ENCODE measurements around the gene SLC34A1. TPM values are rescaled to one million over a fixed set of nuclear protein-coding genes. Genes with fewer than 3 reads are reported as not detected.

SLC34A1 gene
- total and polyA plus RNA-seq, 2 of the 13 experiments (the other 11 are each of a cell fraction or from before 2014, with no cell fraction given) = 0.03 to 0.20 TPM

DNA sequence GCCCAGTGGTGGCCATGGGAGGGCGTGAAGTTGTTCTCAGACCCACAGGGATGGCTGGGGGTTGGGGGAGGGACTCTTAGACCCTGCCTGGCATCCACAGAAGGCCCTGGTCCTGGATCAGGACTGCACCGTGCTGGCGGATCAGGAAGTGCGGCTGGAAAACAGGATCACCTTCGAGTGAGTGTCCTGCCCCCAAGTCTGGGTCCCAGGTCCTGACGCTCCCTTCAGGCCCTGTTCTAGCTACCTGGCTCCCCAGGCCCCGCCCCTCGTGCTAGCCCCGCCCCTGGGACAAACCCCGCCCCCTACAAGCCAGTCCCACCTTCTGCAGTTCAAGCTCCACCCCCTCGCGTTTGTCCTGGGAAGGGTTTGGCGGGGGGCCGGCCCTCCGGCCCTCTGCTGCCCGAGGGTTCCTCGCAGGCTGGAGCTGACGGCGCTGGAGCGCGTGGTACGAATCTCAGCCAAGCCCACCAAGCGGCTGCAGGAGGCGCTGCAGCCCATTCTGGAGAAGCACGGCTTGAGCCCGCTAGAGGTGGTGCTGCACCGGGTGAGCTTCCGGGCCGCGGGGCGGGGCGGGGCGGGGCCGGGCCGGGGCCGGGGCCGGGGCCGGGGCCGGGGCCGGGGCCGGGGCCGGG lies 13.6 kb upstream of the SLC34A1 start (continued):
- TF ChIP-seq HMG20A (CRISPR knock-in tag; IDR thresholded peaks at IDR 0.05; ENCODE audit: borderline replicate concordance) (no peak), ZNF720 (CRISPR knock-in tag; IDR thresholded peaks at IDR 0.05) (no peak), ZNF343 (CRISPR knock-in tag; IDR thresholded peaks at IDR 0.05) (no peak), ZNF576 (CRISPR knock-in tag; IDR thresholded peaks at IDR 0.05) (no peak), ZNF44 (CRISPR knock-in tag; IDR thresholded peaks at IDR 0.05) (no peak), SPEN (CRISPR knock-in tag; IDR thresholded peaks at IDR 0.05; ENCODE audit: low read depth) (0 out of 2 replicates have a peak, but pooled peaks have one; percentile 16), FOSL1 (CRISPR knock-in tag; IDR thresholded peaks at IDR 0.05; ENCODE audit: borderline replicate concordance) (no peak), ZNF431 (CRISPR knock-in tag; IDR thresholded peaks at IDR 0.05; ENCODE audit: borderline replicate concordance, low read depth) (no peak), NR1H2 (CRISPR knock-in tag; IDR thresholded peaks at IDR 0.05; ENCODE audit: borderline replicate concordance, low read depth) (no peak), SNRNP70 (IDR thresholded peaks at IDR 0.05; ENCODE audit: low read depth, low read length) (no peak), ZNF691 (CRISPR knock-in tag; IDR thresholded peaks at IDR 0.05; ENCODE audit: borderline replicate concordance, low read depth) (peak; percentile 74; the same call in 1 of the 2 replicates), MNT (IDR thresholded peaks at IDR 0.05) (no peak), ASH2L (IDR thresholded peaks at IDR 0.05; ENCODE audit: insufficient read length, low read depth, low read length) (no peak), ZNF563 (CRISPR knock-in tag; IDR thresholded peaks at IDR 0.05) (peak; percentile 58; the same call in 1 of the 2 replicates), PPARG (CRISPR knock-in tag; conservative IDR thresholded peaks at IDR 0.05) (peak; percentile 38; the same call in 1 of the 2 replicates), RAD51 (IDR thresholded peaks at IDR 0.05; ENCODE audit: borderline replicate concordance) (no peak), PCBP1 (IDR thresholded peaks at IDR 0.05; ENCODE audit: borderline replicate concordance, low read depth, low read length) (no peak)
- TF ChIP-seq, protein P1, sequence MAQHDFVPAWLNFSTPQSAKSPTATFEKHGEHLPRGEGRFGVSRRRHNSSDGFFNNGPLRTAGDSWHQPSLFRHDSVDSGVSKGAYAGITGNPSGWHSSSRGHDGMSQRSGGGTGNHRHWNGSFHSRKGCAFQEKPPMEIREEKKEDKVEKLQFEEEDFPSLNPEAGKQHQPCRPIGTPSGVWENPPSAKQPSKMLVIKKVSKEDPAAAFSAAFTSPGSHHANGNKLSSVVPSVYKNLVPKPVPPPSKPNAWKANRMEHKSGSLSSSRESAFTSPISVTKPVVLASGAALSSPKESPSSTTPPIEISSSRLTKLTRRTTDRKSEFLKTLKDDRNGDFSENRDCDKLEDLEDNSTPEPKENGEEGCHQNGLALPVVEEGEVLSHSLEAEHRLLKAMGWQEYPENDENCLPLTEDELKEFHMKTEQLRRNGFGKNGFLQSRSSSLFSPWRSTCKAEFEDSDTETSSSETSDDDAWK (CRISPR knock-in tag; IDR thresholded peaks at IDR 0.05) = no peak
- TF ChIP-seq, protein P2, sequence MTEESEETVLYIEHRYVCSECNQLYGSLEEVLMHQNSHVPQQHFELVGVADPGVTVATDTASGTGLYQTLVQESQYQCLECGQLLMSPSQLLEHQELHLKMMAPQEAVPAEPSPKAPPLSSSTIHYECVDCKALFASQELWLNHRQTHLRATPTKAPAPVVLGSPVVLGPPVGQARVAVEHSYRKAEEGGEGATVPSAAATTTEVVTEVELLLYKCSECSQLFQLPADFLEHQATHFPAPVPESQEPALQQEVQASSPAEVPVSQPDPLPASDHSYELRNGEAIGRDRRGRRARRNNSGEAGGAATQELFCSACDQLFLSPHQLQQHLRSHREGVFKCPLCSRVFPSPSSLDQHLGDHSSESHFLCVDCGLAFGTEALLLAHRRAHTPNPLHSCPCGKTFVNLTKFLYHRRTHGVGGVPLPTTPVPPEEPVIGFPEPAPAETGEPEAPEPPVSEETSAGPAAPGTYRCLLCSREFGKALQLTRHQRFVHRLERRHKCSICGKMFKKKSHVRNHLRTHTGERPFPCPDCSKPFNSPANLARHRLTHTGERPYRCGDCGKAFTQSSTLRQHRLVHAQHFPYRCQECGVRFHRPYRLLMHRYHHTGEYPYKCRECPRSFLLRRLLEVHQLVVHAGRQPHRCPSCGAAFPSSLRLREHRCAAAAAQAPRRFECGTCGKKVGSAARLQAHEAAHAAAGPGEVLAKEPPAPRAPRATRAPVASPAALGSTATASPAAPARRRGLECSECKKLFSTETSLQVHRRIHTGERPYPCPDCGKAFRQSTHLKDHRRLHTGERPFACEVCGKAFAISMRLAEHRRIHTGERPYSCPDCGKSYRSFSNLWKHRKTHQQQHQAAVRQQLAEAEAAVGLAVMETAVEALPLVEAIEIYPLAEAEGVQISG (CRISPR knock-in tag; IDR thresholded peaks at IDR 0.05) = peak; percentile 73
- TF ChIP-seq, protein P3, sequence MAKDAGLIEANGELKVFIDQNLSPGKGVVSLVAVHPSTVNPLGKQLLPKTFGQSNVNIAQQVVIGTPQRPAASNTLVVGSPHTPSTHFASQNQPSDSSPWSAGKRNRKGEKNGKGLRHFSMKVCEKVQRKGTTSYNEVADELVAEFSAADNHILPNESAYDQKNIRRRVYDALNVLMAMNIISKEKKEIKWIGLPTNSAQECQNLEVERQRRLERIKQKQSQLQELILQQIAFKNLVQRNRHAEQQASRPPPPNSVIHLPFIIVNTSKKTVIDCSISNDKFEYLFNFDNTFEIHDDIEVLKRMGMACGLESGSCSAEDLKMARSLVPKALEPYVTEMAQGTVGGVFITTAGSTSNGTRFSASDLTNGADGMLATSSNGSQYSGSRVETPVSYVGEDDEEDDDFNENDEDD (CRISPR knock-in tag; IDR thresholded peaks at IDR 0.05; ENCODE audit: borderline replicate concordance) = peak; percentile 88; the same call in 1 of the 2 replicates
